DND-41 (cell line): ENCODE measurements around the gene WDHD1.

ENCODE experiments used
- CTCF ChIP-seq: IDR thresholded peaks from 2 replicates; pipeline ENCODE4 v1.5.1; 2012; ENCODE audit warnings: borderline replicate concordance, low read length, moderate library complexity, mild to moderate bottlenecking; ENCODE audit not compliant: poor library complexity, severe bottlenecking; ENCODE audit errors: extremely low read depth
- EZH2 ChIP-seq: IDR thresholded peaks from 3 replicates; pipeline ENCODE4 v1.6.1; 2012; ENCODE audit warnings: borderline replicate concordance, low read depth, mild to moderate bottlenecking, moderate library complexity, low read length, inconsistent platforms; ENCODE audit not compliant: severe bottlenecking

- TF ChIP-seq CTCF, result no peak
- no peak for TF ChIP-seq EZH2
Observed at GRCh38 chr14:55053500-55053899, 26.6 kb upstream of the WDHD1 start.
